H9 (cell line): Measurements from ENCODE around the gene GRIP1. TPM values are rescaled to one million over a fixed set of nuclear protein-coding genes. Genes with fewer than 3 reads are reported as not detected.

Source experiments
- DNase-seq: peaks from one replicate; pipeline ENCODE4 v3.0.0-alpha.2; 2017
- H2AFZ ChIP-seq: one replicate; pipeline ENCODE4 v1.6.1; 2013; ENCODE audit warnings: mild to moderate bottlenecking, low read length, control low read depth, moderate library complexity
- H2AK5ac ChIP-seq: 2 replicates; pipeline ENCODE4 v1.6.1; 2013; ENCODE audit warnings: low read length, control low read depth, mixed read lengths; ENCODE audit not compliant: insufficient read length
- H2BK120ac ChIP-seq: one replicate; pipeline ENCODE4 v1.6.1; 2013; ENCODE audit warnings: low read depth, mild to moderate bottlenecking, low read length, control low read depth, inconsistent platforms; ENCODE audit not compliant: poor library complexity, severe bottlenecking
- H2BK12ac ChIP-seq: 2 replicates; pipeline ENCODE4 v1.6.1; 2013; ENCODE audit warnings: low read length, control low read depth, mixed read lengths, low read depth; ENCODE audit not compliant: insufficient read length
- H2BK15ac ChIP-seq: 2 replicates; pipeline ENCODE4 v1.6.1; 2013; ENCODE audit warnings: low read depth, low read length, control low read depth
- H2BK20ac ChIP-seq: one replicate; pipeline ENCODE4 v1.6.1; 2013; ENCODE audit warnings: low read depth, mild to moderate bottlenecking, low read length, control low read depth, inconsistent platforms; ENCODE audit not compliant: poor library complexity, severe bottlenecking
- H2BK5ac ChIP-seq: 2 replicates; pipeline ENCODE4 v1.6.1; 2013; ENCODE audit warnings: low read length, control low read depth, mixed read lengths; ENCODE audit not compliant: insufficient read length
- H3K14ac ChIP-seq: 2 replicates; pipeline ENCODE4 v1.6.1; 2013; ENCODE audit warnings: low read length, control low read depth; ENCODE audit not compliant: insufficient read depth
- H3K18ac ChIP-seq: 2 replicates; pipeline ENCODE4 v1.6.1; 2013; ENCODE audit warnings: low read depth, mild to moderate bottlenecking, mixed read lengths, low read length, control low read depth; ENCODE audit not compliant: insufficient read length
- H3K23ac ChIP-seq: 2 replicates; pipeline ENCODE4 v1.6.1; 2013; ENCODE audit warnings: low read length, control low read depth, mixed read lengths, low read depth; ENCODE audit not compliant: insufficient read length
- H3K23me2 ChIP-seq: 2 replicates; pipeline ENCODE4 v1.6.1; 2013; ENCODE audit warnings: low read depth, mild to moderate bottlenecking, mixed read lengths, low read length, control low read depth; ENCODE audit not compliant: insufficient read length, poor library complexity, severe bottlenecking
- H3K27ac ChIP-seq: 2 replicates; pipeline ENCODE4 v1.5.1; 2013; ENCODE audit warnings: low read length, control low read depth, mixed read lengths, low read depth; ENCODE audit not compliant: insufficient read length
- H3K27me3 ChIP-seq: 2 replicates; pipeline ENCODE4 v1.6.1; 2013; ENCODE audit warnings: low read length, control low read depth, inconsistent platforms; ENCODE audit not compliant: insufficient read depth
- H3K4ac ChIP-seq: 2 replicates; pipeline ENCODE4 v1.6.1; 2013; ENCODE audit warnings: low read depth, mild to moderate bottlenecking, control low read depth, inconsistent platforms, low read length, moderate library complexity
- H3K4me1 ChIP-seq: 2 replicates; pipeline ENCODE4 v1.6.1; 2013; ENCODE audit warnings: low read length, control low read depth, inconsistent platforms; ENCODE audit not compliant: insufficient read depth
- H3K4me2 ChIP-seq: 2 replicates; pipeline ENCODE4 v1.6.1; 2013; ENCODE audit warnings: low read length, control low read depth, mixed read lengths; ENCODE audit not compliant: insufficient read length, insufficient read depth
- H3K56ac ChIP-seq: 2 replicates; pipeline ENCODE4 v1.6.1; 2013; ENCODE audit warnings: low read depth, mild to moderate bottlenecking, mixed read lengths, low read length, control low read depth; ENCODE audit not compliant: insufficient read length
- H3K79me1 ChIP-seq: 2 replicates; pipeline ENCODE4 v1.6.1; 2013; ENCODE audit warnings: low read depth, mild to moderate bottlenecking, moderate library complexity, low read length, control low read depth, inconsistent platforms; ENCODE audit not compliant: insufficient read depth, poor library complexity, severe bottlenecking
- H3K79me2 ChIP-seq: 2 replicates; pipeline ENCODE4 v1.6.1; 2013; ENCODE audit warnings: low read length, control low read depth, inconsistent platforms; ENCODE audit not compliant: insufficient read depth
- H3K9ac ChIP-seq: 2 replicates; pipeline ENCODE4 v1.6.1; 2013; ENCODE audit warnings: low read length, control low read depth, mixed read lengths; ENCODE audit not compliant: insufficient read length; ENCODE audit errors: extremely low read depth
- H3K9me3 ChIP-seq: one replicate; pipeline ENCODE4 v1.6.1; 2013; ENCODE audit warnings: low read depth, low read length, inconsistent platforms; ENCODE audit not compliant: control insufficient read depth
- H3T11ph ChIP-seq: one replicate; pipeline ENCODE4 v1.6.1; 2013; ENCODE audit warnings: mild to moderate bottlenecking, low read length, control low read depth, inconsistent platforms
- H4K20me1 ChIP-seq: one replicate; pipeline ENCODE4 v1.6.1; 2013; ENCODE audit not compliant: control insufficient read depth, insufficient read length, insufficient read depth
- H4K5ac ChIP-seq: 2 replicates; pipeline ENCODE4 v1.6.1; 2013; ENCODE audit warnings: low read depth, mild to moderate bottlenecking, mixed read lengths, low read length, control low read depth; ENCODE audit not compliant: insufficient read length
- H4K8ac ChIP-seq: replicated peaks from 2 replicates; pipeline ENCODE4 v1.6.1; 2013; ENCODE audit warnings: low read length, control low read depth, mixed read lengths, low read depth; ENCODE audit not compliant: insufficient read length
- H4K91ac ChIP-seq: 2 replicates; pipeline ENCODE4 v1.6.1; 2013; ENCODE audit warnings: low read depth, mild to moderate bottlenecking, moderate library complexity, mixed read lengths, low read length, control low read depth; ENCODE audit not compliant: insufficient read length
- H3K27ac Mint-ChIP-seq, 3 experiments: 2 replicates in 2 of 3; 3 replicates in 1 of 3; pipeline ENCODE4 v1.8.0; 2020 to 2021; ENCODE audit warnings: mixed read lengths in 3 of 3, mild to moderate bottlenecking in 1 of 3, moderate library complexity in 1 of 3
- H3K27me3 Mint-ChIP-seq: 2 replicates; pipeline ENCODE4 v1.8.0; 2021; ENCODE audit warnings: low read depth, mild to moderate bottlenecking, moderate library complexity, mixed read lengths
- H3K36me3 Mint-ChIP-seq, 3 experiments: 2 replicates in 2 of 3; 3 replicates in 1 of 3; pipeline ENCODE4 v1.8.0; 2020 to 2021; ENCODE audit warnings: low read depth in 3 of 3, mixed read lengths in 3 of 3; ENCODE audit not compliant: insufficient read depth in 1 of 3
- H3K4me1 Mint-ChIP-seq, 2 experiments: 2 replicates each; pipeline ENCODE4 v1.8.0; 2020; ENCODE audit warnings: mixed read lengths in 2 of 2
- H3K4me3 Mint-ChIP-seq, 2 experiments: 2 replicates in 1 of 2; 3 replicates in 1 of 2; pipeline ENCODE4 v1.8.0; 2020 to 2021; ENCODE audit warnings: mild to moderate bottlenecking in 2 of 2, mixed read lengths in 2 of 2, moderate library complexity in 1 of 2
- H3K9me3 Mint-ChIP-seq, 2 experiments: 2 replicates in 1 of 2; 3 replicates in 1 of 2; pipeline ENCODE4 v1.8.0; 2020; ENCODE audit warnings: mild to moderate bottlenecking in 2 of 2, mixed read lengths in 2 of 2, moderate library complexity in 1 of 2
- CTCF ChIP-seq: fragments of 200-600 bp; sonication (generic); conservative IDR thresholded peaks from 3 replicates; pipeline ENCODE4 v1.8.0; 2021; ENCODE audit warnings: antibody characterized with exemption, mild to moderate bottlenecking
- WGBS: extraction: QIAGEN DNeasy Blood & Tissue Kit; methylation state at CpG from one replicate; pipeline ENCODE4 v1.1.7; 2013; ENCODE audit warnings: missing lambda C conversion rate, low lambda C conversion rate, mixed read lengths; ENCODE audit not compliant: insufficient read length; ENCODE audit errors: extremely low coverage; 5-methylcytosine and 5-hydroxymethylcytosine counted together
- total RNA-seq: library from RNA; stranded (reverse); gene quantifications from 2 replicates; pipeline ENCODE4 v1.2.1, GENCODE V29; 2021

The GRIP1 gene
- total RNA-seq, 1 experiment from 2014 or later = 19.5 TPM

- Histone ChIP-seq H2BK20ac (no peak overlapping the region), H3K23me2 (no peaks in the 10 kb centered on the region), H3T11ph (no peak overlapping the region), H3K27me3 (no peaks in the 10 kb centered on the region), H3K79me2 (no peaks in the 10 kb centered on the region), H3K9ac (no peak overlapping the region), H2BK15ac (no peak overlapping the region), H3K4me2 (no peak overlapping the region), H4K20me1 (no peaks in the 10 kb centered on the region), H4K91ac (no peak overlapping the region), H3K56ac (no peak overlapping the region), H3K23ac (no peak overlapping the region), H2BK12ac (no peak overlapping the region), H3K27ac (no peak overlapping the region), H2BK120ac (no peak overlapping the region), H2AFZ (no peak overlapping the region), H4K5ac (no peak overlapping the region), H3K14ac (no peak overlapping the region), H3K9me3 (no peaks in the 10 kb centered on the region), H3K4ac (no peak overlapping the region), H3K79me1 (no peaks in the 10 kb centered on the region), H2BK5ac (no peak overlapping the region), H2AK5ac (no peak overlapping the region), H4K8ac (no peak overlapping the region), H3K18ac (no peak overlapping the region), H3K4me1 (no peaks in the 10 kb centered on the region)
- no peak for TF ChIP-seq CTCF
- Mint-ChIP-seq H3K9me3 (no peaks in the 10 kb centered on the region), H3K4me3 (no peak overlapping the region), H3K4me1 (peaks cover 3% of the 10 kb centered on the region in 2 experiments; a peak in 2 of 4 replicates), H3K27me3 (no peaks in the 10 kb centered on the region), H3K36me3 (no peaks in the 10 kb centered on the region), H3K27ac (no peak overlapping the region)
- DNase-seq = no peak
- no CpG with 5 or more reads among the region's 2 CpGs for WGBS
These were observed 40.2 kb downstream of the GRIP1 start for GRCh38 chr12:66638666-66639065.
